ENCODE results near the gene BANP.
"Not testable (repeated sequence)": the region's sequence is repeated elsewhere in the genome, so short reads cannot be mapped to it uniquely, and the experiment has no call there.

The BANP gene

DNA sequence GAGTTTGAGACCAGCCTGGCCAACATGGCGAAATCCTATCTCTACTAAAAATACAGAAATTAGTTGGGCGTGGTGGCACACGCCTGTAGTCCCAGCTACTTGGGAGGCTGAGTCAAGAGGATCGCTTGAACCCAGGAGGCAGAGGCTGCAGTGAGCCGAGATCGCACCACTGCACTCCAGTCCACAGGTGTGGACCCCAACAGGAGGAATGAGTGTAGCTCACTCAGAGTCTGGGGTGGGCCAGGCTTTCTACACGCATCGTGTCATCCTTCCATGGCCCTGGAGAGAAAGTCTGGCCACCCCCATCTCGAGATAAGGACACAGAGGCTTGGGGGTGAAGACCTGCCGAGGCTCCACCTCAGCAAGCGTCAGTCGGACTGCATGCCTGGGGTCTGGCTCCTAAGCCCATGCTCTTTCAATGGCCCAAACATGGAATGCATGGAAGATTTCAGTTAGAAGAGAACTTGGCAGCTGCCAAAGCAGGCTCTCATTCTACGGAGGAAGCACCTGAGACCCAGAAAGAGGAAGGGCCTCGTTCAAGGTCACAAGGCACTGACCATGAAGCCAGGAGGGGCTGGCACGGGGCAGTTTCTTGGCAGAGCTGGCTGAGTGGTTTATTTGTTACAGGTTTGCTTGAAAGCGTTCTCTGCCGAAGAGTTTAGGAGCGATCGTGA lies 16.3 kb upstream of the BANP start:
- DNase-seq (ENCODE audit: low spot score in 2 of 2); H3K9me3 ChIP-seq; in situ Hi-C loops (cut with MboI; ENCODE audit: low sequenced_read_pairs); H3K36me3 ChIP-seq (replicated peaks); H3K27me3 ChIP-seq (ENCODE audit: low read depth); H3K4me1 ChIP-seq; H3K4me3 ChIP-seq: not testable (repeated sequence)

DNA sequence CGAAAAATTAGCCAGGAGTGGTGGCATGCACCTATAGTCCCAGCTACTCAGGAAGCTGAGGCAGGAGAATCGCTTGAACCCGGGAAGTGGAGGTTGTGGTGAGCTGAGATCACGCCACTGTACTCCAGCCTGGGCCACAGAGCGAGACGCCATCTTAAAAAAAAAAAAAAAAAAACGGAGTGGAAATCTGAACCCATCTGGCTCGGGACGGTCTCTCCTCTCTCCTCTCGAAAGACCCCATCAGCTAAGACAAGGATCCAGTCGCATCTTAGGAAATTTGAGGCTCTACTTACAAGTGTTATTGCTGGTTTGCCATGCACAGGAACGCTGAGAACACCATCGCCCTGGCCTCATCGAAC lies 15.2 kb upstream of the BANP start:
- H3K4me1 ChIP-seq; H3K27me3 ChIP-seq (ENCODE audit: low read depth); in situ Hi-C loops (cut with MboI; ENCODE audit: low sequenced_read_pairs); H3K36me3 ChIP-seq (replicated peaks); H3K4me3 ChIP-seq; H3K9me3 ChIP-seq; DNase-seq (ENCODE audit: low spot score in 2 of 2): not testable (repeated sequence)

DNA sequence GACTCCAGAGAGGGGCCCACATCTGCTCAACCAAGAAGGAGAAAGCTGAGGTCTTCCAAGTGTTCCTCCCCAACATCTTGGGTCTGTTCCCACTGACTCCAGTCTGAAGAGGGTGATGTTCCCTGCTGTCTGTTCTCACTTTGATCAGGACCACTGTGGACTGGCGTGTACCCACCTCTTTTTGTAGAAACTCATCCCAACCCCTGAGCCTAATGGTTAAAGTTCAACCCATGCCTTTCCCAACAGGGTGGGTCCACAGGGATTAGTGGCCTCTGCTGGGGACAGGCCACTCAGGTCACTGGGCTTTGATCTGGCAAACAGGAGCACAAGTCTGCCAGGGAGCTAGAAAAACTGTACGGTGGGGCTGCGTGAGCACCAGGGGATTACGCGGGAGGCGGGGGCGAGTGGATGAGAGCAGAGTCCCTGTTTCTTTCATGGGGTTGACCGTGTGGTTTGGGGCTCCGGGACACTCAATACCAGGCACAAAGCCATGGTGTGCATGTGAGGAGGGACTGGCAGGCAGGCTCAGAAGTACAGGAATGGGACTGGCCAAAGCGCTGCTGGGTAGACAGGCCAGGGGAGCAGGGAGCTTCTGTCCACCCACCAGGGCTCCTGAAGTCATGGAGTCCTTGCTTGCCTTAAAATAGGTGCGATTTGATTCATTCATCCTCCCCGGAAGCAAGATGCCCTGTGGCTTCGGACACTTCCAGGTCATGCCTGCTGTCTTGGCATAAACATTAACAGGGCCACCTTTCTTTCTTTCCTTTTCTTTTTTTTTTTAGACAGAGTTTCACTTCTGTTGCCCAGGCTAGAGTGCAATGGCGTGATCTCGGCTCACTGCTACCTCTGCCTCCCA lies 14.6 kb upstream of the BANP start, which contains the start of gene CA5A:
Gene CA5A, minus strand, starts transcription at position 155 of the 856 bp plus-strand sequence. Its CDS starts 79 bp downstream, at position 76.
- H3K36me3 ChIP-seq (replicated peaks), result no peaks in the 10 kb centered on the region
- in situ Hi-C loops (cut with MboI; ENCODE audit: low sequenced_read_pairs), result no loop called here
- H3K4me3 ChIP-seq, result no peak within 1 kb of the TSS

DNA sequence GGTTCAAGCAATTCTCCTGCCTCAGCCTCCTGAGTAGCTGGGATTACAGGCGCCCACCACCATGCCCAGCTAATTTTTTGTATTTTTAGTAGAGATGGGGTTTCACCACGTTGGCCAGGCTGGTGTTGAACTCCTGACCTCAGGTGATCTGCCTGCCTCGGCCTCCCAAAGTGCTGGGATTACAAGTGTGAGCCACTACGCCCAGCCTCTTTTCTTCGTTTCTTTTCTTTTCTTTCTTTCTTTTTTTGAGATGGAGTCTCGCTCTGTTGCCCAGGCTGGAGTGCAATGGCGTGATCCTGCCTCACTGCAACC lies 14.0 kb upstream of the BANP start:
- H3K4me3 ChIP-seq; DNase-seq (ENCODE audit: low spot score in 2 of 2); H3K36me3 ChIP-seq (replicated peaks); H3K9me3 ChIP-seq; in situ Hi-C loops (cut with MboI; ENCODE audit: low sequenced_read_pairs); H3K4me1 ChIP-seq; H3K27me3 ChIP-seq (ENCODE audit: low read depth): not testable (repeated sequence)

More for the DNA sequence above, 14.6 kb upstream of the BANP start, which contains the start of gene CA5A:
- no peak for DNase-seq (ENCODE audit: low spot score in 2 of 2)
- Histone ChIP-seq H3K27me3 (ENCODE audit: low read depth) (no peaks in the 10 kb centered on the region), H3K9me3 (no peaks in the 10 kb centered on the region), H3K4me1 (no peaks in the 10 kb centered on the region)

DNA sequence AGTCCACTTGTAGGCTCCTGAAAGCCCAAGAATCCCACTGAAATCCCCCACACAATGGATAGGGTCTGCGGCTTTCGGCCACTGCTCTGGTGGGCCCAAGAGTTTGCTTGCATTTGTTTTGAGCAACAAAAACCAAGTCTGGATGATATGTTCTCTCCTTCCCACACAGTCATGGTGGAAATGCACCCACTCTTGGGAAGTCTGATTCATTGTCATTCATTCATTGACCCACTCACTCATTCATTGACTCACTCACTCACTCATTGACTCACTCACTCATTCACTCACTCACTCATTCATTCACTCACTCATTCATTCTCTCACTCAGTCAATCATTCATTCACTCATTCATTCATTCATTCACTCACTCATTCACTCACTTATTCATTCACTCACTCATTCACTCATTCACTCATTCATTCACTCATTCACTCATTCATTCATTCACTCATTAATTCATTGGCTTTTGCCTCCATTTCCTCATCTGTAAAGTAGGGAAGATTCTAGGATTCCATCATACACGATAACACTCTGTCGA lies 12.8 kb upstream of the BANP start:
- Histone ChIP-seq H3K36me3 (replicated peaks) (no peaks in the 10 kb centered on the region), H3K4me3 (no peak overlapping the region), H3K9me3 (no peaks in the 10 kb centered on the region), H3K27me3 (ENCODE audit: low read depth) (no peaks in the 10 kb centered on the region), H3K4me1 (no peaks in the 10 kb centered on the region)
- DNase-seq (ENCODE audit: low spot score in 2 of 2), result no peak
- in situ Hi-C loops (cut with MboI; ENCODE audit: low sequenced_read_pairs), result no loop called here

DNA sequence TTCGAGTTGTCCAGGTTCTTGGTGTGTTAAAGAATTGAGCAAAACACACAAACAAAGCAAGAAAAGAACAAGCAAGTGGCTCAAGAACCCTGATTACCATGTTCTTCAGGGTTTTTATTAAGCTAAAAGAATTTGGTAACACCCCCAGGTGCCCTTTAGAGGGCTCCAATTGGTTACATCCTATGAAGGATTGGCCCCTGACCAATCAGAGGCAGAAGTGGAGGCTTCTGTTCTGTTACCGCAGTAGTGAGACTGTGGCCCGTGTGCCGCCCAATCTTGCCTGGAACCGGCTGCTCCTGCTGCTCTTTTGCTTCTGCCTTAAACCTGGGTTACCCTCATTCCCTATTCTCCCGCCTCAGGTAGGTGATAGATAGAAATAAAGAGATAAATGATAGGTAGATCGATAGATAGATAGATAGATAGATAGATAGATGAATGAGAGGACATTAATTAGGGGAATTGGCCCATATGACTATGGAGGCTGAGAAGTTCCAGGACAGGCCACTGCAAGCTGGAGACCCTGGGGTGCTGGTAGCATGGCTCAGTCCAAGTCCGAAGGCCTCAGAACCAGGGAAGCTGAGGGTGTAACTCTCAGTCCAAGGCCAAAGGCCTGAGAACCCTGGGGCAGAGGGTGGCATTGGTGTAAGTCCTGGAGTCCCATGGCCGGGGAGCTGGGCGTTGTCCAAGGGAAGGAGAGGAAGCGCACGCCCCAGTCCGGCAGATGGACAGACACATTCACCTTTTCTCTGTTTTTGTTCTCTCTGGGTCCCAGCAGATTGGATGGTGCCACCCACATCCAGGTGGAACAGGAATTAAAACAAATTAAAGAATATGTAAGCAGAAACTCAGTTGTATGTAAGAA lies 11.4 kb upstream of the BANP start:
- no peaks in the 10 kb centered on the region for H3K36me3 ChIP-seq (replicated peaks)
- H3K27me3 ChIP-seq (ENCODE audit: low read depth), result no peaks in the 10 kb centered on the region
- in situ Hi-C loops (cut with MboI; ENCODE audit: low sequenced_read_pairs), result no loop called here
- no peak for DNase-seq (ENCODE audit: low spot score in 2 of 2)
- H3K9me3 ChIP-seq, result no peaks in the 10 kb centered on the region
- no peaks in the 10 kb centered on the region for H3K4me1 ChIP-seq
- no peak overlapping the region for H3K4me3 ChIP-seq

DNA sequence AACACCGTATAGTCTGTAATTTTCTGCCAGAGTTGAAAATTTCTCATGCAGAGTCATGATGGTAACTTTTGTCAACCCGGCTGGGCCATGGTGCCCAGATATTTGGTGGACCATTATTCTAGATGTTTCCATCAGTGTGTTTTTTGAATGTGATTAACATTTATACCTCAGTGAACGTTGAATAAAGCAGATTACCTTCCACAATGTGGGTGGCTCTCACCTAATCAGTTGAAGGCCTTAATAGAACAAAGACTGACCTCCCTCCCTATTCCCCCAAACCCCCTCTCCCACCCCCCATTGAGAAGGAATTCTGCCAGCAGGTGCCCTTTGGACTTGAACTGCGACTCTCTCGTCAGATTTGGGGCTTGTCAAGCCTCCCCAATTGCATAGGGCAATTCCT lies 8.6 kb upstream of the BANP start:
- DNase-seq (ENCODE audit: low spot score in 2 of 2), result no peak
- Histone ChIP-seq H3K36me3 (replicated peaks) (no peaks in the 10 kb centered on the region), H3K4me1 (no peaks in the 10 kb centered on the region), H3K4me3 (no peak overlapping the region), H3K27me3 (ENCODE audit: low read depth) (no peaks in the 10 kb centered on the region), H3K9me3 (no peaks in the 10 kb centered on the region)
- in situ Hi-C loops (cut with MboI; ENCODE audit: low sequenced_read_pairs), result no loop called here

DNA sequence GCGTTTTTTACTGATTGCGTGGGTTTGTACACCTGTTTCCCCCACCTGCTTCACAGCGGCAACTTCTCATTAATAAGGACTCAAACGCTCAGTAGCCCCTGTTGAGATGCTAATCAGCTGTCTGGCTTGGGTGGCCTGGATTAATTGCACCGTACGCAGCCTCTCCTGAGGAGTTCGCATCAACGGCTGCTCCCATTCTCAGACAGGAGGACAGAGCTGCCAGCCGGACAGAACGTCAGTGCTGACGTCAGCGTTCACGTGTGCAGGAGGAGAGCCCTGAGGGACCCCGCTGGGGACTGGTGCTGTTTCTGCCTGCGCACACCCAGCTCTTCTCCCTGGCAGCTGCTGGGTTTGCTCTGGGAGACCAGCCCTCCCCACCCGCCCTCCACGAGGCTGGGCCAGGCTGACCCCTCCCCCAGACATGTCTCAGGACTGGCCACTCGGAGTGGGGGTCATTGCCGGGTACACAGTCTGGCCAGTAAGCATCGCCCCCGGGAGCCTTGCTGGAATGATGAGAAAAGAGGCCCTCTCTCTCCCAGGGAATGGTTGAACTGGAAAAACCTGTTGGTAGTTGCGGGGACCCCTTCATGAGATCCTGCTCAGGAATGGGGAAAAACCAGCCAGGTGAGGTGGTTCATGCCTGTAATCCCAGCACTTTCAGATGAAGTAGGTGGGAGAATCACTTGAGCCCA lies 5.7 kb upstream of the BANP start:
- H3K27me3 ChIP-seq (ENCODE audit: low read depth), result no peaks in the 10 kb centered on the region
- no peak overlapping the region for H3K4me3 ChIP-seq
- no peaks in the 10 kb centered on the region for H3K36me3 ChIP-seq (replicated peaks)
- H3K4me1 ChIP-seq, result 0 out of 2 replicates have a peak, but pooled peaks cover under 1% of the 10 kb centered on the region
- in situ Hi-C loops (cut with MboI; ENCODE audit: low sequenced_read_pairs), result no loop called here
- no peaks in the 10 kb centered on the region for H3K9me3 ChIP-seq
- no peak for DNase-seq (ENCODE audit: low spot score in 2 of 2)

DNA sequence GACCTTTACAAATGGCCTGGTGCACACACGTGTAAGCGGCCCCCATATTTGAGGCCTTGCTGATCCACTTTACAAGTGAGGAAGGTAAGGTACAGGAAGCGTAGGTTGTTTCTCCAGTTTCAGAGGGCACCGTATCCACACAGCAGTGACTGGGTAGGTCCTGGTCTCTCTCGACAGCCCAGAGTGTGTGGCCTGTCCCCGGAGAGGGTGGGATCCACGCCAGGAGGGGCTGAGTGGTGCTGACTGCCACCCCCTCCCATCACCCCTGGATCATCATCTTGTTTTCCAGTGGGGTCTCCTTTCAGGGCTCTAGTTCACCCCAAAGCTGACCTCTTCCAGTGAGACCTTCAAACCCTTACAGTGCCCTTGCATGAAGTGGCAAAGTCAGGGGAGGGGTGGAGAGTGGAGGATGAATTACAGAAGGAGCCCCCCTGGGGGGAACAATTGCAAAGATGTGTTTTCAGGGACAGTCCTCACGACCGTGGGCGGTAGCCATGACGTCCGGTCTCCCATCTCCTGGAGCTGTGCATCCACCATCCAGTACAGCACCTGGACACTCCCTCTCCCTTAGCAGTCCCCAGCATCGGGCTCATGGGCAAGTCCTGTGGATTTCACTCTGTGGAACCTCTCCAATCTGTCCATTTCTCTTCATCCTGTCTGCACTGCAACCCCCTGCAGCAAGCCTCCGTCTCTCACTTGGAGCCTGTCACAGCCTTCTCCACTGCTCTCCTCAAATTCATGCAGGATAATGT lies 4.5 kb upstream of the BANP start:
- H3K36me3 ChIP-seq (replicated peaks), result peaks cover 2% of the 10 kb centered on the region
- H3K9me3 ChIP-seq, result no peaks in the 10 kb centered on the region
- H3K4me1 ChIP-seq, result peaks cover 3% of the 10 kb centered on the region; the same call in 1 of the 2 replicates
- in situ Hi-C loops (cut with MboI; ENCODE audit: low sequenced_read_pairs), result no loop called here
- no peaks in the 10 kb centered on the region for H3K27me3 ChIP-seq (ENCODE audit: low read depth)
- H3K4me3 ChIP-seq, result no peak overlapping the region
- no peak for DNase-seq (ENCODE audit: low spot score in 2 of 2)

DNA sequence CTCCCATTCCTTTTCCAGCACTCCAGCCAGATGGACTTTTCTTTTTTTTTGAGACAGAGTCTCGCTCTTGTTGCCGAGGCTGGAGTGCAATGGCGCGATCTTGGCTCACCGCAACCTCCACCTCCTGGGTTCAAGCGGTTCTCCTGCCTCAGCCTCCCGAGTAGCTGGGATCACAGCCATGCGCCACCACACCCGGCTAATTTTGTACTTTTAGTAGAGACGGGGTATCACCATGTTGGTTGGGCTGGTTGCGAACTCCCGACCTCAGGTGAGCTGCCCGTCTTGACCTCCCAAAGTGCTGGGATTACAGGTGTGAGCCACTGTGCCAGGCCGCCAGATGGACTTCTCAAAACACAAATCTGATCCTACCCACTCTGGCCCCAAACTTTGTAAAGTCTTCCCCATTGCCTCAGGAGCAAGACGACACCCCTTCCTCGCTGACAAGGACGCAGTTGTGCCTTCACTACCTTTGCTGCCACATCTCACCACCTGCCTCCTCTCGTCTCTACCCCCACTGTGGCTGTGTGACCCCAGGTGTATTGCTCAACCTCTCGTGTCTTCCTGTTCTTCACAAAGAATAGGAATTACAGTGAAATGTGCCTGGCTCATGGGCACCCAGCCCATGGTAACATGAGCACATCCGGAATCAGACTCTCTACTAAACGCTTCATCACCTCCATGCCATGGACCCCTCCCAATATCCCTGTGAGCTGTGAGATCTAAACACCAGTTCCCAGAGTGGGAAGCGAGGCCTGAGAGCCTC lies 3.7 kb upstream of the BANP start:
- in situ Hi-C loops (cut with MboI; ENCODE audit: low sequenced_read_pairs), result no loop called here
- H3K9me3 ChIP-seq, result no peaks in the 10 kb centered on the region
- no peak overlapping the region for H3K4me3 ChIP-seq
- no peak for DNase-seq (ENCODE audit: low spot score in 2 of 2)
- peaks cover 4% of the 10 kb centered on the region for H3K36me3 ChIP-seq (replicated peaks)
- H3K4me1 ChIP-seq, result peaks cover 5% of the 10 kb centered on the region
- H3K27me3 ChIP-seq (ENCODE audit: low read depth), result no peaks in the 10 kb centered on the region

DNA sequence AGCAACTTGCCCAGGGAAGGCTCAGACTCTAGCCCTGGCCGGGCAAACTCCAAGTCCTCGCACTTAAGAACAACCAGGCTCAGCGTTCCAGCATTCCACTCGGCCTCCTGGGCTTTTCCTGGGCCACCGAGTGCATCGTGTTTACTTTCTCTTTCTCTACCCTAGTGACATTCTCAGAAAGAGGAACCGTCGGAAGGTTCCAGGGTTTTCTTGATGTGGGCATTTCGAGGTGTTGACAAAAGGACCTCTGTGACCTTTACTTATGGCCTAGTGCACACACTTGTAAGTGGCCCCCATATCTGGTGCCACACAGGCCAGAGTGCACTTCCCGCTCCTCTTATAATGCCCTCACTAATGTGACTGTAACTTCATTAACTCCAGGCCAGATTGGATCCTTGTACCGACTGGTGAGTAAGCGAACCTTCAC lies 3.1 kb upstream of the BANP start:
- in situ Hi-C loops (cut with MboI; ENCODE audit: low sequenced_read_pairs), result no loop called here
- H3K9me3 ChIP-seq, result no peaks in the 10 kb centered on the region
- no peak for DNase-seq (ENCODE audit: low spot score in 2 of 2)
- no peaks in the 10 kb centered on the region for H3K27me3 ChIP-seq (ENCODE audit: low read depth)
- peaks cover 4% of the 10 kb centered on the region for H3K36me3 ChIP-seq (replicated peaks)
- no peak overlapping the region for H3K4me3 ChIP-seq
- H3K4me1 ChIP-seq, result peaks cover 8% of the 10 kb centered on the region

DNA sequence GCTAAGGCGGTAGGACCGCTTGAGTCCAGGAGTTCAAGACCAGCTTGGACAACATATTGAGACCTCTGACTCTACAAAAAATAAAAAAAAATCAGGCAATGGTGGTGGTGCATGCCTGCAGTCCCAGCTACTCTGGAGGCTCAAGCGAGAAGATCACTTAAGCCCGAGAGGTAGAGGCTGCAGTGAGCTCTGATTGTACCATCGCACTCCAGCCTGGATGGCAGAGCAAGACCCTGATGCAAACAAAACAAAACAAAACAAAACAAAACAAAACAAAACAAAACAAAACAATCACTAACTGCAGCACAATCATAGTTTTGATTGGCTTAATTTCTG lies 2.5 kb upstream of the BANP start:
- in situ Hi-C loops (cut with MboI; ENCODE audit: low sequenced_read_pairs), result no loop called here
- H3K27me3 ChIP-seq (ENCODE audit: low read depth), result no peaks in the 10 kb centered on the region

More for the DNA sequence above, 2.5 kb upstream of the BANP start:
- no peak for DNase-seq (ENCODE audit: low spot score in 2 of 2)
- no peak overlapping the region for H3K4me3 ChIP-seq
- H3K36me3 ChIP-seq (replicated peaks), result peaks cover 10% of the 10 kb centered on the region
- H3K9me3 ChIP-seq, result no peaks in the 10 kb centered on the region
- H3K4me1 ChIP-seq, result peaks cover 12% of the 10 kb centered on the region

Data from HAP-1 (cell line).